ENCODE measurements around the gene E2F7. TPM values are rescaled to one million over a fixed set of nuclear protein-coding genes. Genes with fewer than 3 reads are reported as not detected.

E2F7 gene
- polyA plus RNA-seq, 1 donor from 2014 or later, result 0.48 TPM

DNA sequence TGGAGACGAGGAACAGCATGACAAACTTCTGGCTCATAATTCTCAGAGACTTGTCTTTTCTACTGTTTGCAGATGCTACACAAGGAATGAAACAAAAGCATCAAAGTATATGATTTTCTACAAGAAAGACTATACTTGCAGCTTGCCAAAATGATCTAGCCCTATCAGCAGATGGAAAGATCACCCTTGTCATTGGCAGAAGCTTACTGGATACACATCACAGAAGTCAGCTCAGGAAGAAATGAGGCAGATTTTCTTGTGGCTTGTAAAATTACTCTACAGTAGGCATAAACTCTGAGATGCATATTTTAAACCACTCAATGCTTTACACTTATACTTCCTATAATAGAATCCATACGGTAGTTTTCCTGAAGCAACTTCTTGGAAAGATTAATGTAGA is 20.6 kb downstream of the E2F7 start:
- Histone ChIP-seq H4K20me1 (ENCODE audit: insufficient read depth) (no peaks in the 10 kb centered on the region), H3K27ac (ENCODE audit: low read length) (no peak overlapping the region), H3K9ac (ENCODE audit: low read length) (no peak overlapping the region), H3K36me3 (ENCODE audit: insufficient read depth, low read length) (no peaks in the 10 kb centered on the region), H3F3A (ENCODE audit: insufficient read depth, low read length, poor library complexity, severe bottlenecking) (no peaks in the 10 kb centered on the region), H3K79me2 (replicated peaks; ENCODE audit: insufficient read depth, low read length) (no peaks in the 10 kb centered on the region), H3K4me3 (ENCODE audit: low read length) (no peak overlapping the region), H2AFZ (ENCODE audit: low read depth, low read length) (no peak overlapping the region), H3K4me2 (ENCODE audit: low read length) (no peak overlapping the region), H3K9me3 (ENCODE audit: low read length) (no peaks in the 10 kb centered on the region), H3K9me2 (ENCODE audit: insufficient read depth, low read length) (no peaks in the 10 kb centered on the region), H3K27me3 (ENCODE audit: insufficient read depth, low read depth, low read length) (no peaks in the 10 kb centered on the region)
- TF ChIP-seq TAF1 (IDR thresholded peaks at IDR 0.05; ENCODE audit: low read depth), result no peak
- TF ChIP-seq REST (IDR thresholded peaks at IDR 0.05; ENCODE audit: borderline replicate concordance), result no peak
- TF ChIP-seq RAD21 (conservative IDR thresholded peaks at IDR 0.05), result no peak
- TF ChIP-seq SMC3 (conservative IDR thresholded peaks at IDR 0.05; ENCODE audit: poor library complexity), result no peak
- no peak for TF ChIP-seq EP300 (conservative IDR thresholded peaks at IDR 0.05; ENCODE audit: poor library complexity, severe bottlenecking)
- TF ChIP-seq, protein P1, sequence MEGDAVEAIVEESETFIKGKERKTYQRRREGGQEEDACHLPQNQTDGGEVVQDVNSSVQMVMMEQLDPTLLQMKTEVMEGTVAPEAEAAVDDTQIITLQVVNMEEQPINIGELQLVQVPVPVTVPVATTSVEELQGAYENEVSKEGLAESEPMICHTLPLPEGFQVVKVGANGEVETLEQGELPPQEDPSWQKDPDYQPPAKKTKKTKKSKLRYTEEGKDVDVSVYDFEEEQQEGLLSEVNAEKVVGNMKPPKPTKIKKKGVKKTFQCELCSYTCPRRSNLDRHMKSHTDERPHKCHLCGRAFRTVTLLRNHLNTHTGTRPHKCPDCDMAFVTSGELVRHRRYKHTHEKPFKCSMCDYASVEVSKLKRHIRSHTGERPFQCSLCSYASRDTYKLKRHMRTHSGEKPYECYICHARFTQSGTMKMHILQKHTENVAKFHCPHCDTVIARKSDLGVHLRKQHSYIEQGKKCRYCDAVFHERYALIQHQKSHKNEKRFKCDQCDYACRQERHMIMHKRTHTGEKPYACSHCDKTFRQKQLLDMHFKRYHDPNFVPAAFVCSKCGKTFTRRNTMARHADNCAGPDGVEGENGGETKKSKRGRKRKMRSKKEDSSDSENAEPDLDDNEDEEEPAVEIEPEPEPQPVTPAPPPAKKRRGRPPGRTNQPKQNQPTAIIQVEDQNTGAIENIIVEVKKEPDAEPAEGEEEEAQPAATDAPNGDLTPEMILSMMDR (IDR thresholded peaks at IDR 0.05; ENCODE audit: poor library complexity, severe bottlenecking), result no peak
- no peak for TF ChIP-seq EZH2 (IDR thresholded peaks at IDR 0.05; ENCODE audit: borderline replicate concordance, insufficient read depth, low read length, poor library complexity, severe bottlenecking)
- no peak for TF ChIP-seq POLR2AphosphoS5 (IDR thresholded peaks at IDR 0.05)
- TF ChIP-seq MXI1 (conservative IDR thresholded peaks at IDR 0.05; ENCODE audit: poor library complexity, severe bottlenecking), result no peak

DNA sequence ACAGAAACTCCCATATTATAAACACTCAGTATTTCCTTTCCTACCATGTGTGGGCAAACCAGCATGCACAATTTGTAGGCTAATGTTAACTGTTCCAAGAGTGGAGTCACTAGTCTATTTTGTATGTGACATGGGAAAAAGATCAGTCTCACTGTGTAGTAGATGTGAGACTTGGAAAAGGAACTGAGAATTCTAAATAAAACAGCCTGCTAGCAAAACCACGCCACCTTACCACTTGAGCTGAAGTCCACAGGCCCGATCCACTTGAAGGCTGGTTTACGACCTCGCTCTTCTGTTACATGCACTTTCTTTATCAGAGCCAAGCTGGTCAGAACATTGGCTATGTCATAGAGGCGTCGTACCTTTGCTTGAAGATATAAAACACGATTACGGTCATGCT is 22.5 kb downstream of the E2F7 start:
- H4K20me1 ChIP-seq (ENCODE audit: insufficient read depth), result no peaks in the 10 kb centered on the region
- no peaks in the 10 kb centered on the region for H3K36me3 ChIP-seq (ENCODE audit: insufficient read depth, low read length)
- H3K9me2 ChIP-seq (ENCODE audit: insufficient read depth, low read length), result no peaks in the 10 kb centered on the region
- H3K27ac ChIP-seq (ENCODE audit: low read length), result no peak overlapping the region
- no peak for TF ChIP-seq EP300 (conservative IDR thresholded peaks at IDR 0.05; ENCODE audit: poor library complexity, severe bottlenecking)
- TF ChIP-seq REST (IDR thresholded peaks at IDR 0.05; ENCODE audit: borderline replicate concordance), result no peak
- no peak for TF ChIP-seq RAD21 (conservative IDR thresholded peaks at IDR 0.05)
- no peak for TF ChIP-seq POLR2AphosphoS5 (IDR thresholded peaks at IDR 0.05)
- TF ChIP-seq MXI1 (conservative IDR thresholded peaks at IDR 0.05; ENCODE audit: poor library complexity, severe bottlenecking), result no peak
- TF ChIP-seq, protein P1 (IDR thresholded peaks at IDR 0.05; ENCODE audit: poor library complexity, severe bottlenecking), result no peak
- TF ChIP-seq SMC3 (conservative IDR thresholded peaks at IDR 0.05; ENCODE audit: poor library complexity), result no peak
- TF ChIP-seq EZH2 (IDR thresholded peaks at IDR 0.05; ENCODE audit: borderline replicate concordance, insufficient read depth, low read length, poor library complexity, severe bottlenecking), result no peak
- no peak for TF ChIP-seq TAF1 (IDR thresholded peaks at IDR 0.05; ENCODE audit: low read depth)
- H3K79me2 ChIP-seq (replicated peaks; ENCODE audit: insufficient read depth, low read length), result no peaks in the 10 kb centered on the region
- no peaks in the 10 kb centered on the region for H3K27me3 ChIP-seq (ENCODE audit: insufficient read depth, low read depth, low read length)
- H3K9me3 ChIP-seq (ENCODE audit: low read length), result no peaks in the 10 kb centered on the region
- H2AFZ ChIP-seq (ENCODE audit: low read depth, low read length), result no peak overlapping the region
- H3K4me3 ChIP-seq (ENCODE audit: low read length), result no peak overlapping the region
- H3K4me2 ChIP-seq (ENCODE audit: low read length), result no peak overlapping the region
- no peak overlapping the region for H3K9ac ChIP-seq (ENCODE audit: low read length)
- H3F3A ChIP-seq (ENCODE audit: insufficient read depth, low read length, poor library complexity, severe bottlenecking), result no peaks in the 10 kb centered on the region

All from neural cell (in vitro differentiated cells).